Amniotic stem cell (primary cell): ENCODE measurements around the gene DOCK9.
A peak's percentile ranks its signal among the peaks of the same experiment; 100 is the strongest.

Experiments
- DNase-seq: peaks from one replicate; lab custom pipeline; 2025; lab: John Stamatoyannopoulos, UW

The DOCK9 gene

DNA sequence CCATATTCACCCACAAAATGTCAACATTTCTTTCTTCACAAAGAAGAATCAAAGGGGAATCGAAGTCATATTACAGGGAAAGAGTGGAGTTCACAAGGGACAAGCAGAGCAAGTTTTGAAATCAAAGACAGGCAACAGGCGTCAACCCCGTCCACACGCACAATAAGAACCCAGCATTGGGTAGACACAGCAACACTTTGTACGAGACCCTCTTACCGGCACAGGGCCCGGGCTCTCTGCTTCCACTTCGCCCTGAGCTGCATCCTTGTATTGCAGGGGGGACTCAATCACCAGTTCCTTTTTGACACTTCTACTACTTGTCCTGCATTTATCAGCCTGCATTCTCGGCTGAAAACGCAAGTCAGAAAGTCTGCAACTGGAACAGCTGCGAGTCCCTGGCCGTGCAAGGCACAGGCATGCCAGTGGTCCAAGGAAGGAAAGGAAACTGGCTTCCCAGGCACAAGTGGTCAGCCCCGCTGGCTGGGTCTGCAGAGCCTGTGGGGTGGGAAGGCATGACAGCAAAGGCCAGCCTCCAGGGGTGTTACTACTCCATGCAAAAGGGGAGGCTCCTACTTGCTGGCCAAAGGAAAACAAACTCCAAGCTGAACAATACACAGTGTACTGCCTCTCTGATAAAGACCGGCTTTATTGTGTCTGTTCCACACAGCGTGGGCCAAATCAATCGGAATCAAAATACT is at the start of gene DOCK9:
DOCK9 (minus strand) TSS at position 497 of the 698 bp plus-strand sequence; CDS start at position 342, 155 bp downstream.
- no peak for DNase-seq

DNA sequence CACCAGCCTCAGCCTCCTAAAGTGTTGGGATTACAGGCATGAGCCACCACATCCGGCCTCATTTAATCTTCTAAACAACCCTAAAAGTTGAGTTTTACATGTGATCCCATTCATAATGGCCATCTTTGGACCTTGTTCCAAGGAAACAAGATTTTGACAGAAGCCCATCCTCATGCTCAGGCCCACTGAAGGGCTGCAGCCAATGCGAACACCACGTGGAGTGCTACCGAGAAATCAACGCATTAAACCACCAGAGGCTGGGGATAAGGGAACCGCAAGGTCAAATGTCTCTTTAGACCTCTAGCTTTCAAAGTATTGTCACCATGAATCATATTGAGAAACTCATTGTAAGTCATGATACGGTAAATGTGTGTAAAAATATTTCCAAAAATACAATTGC is 49.4 kb upstream of the DOCK9 start:
- DNase-seq: no peak

DNA sequence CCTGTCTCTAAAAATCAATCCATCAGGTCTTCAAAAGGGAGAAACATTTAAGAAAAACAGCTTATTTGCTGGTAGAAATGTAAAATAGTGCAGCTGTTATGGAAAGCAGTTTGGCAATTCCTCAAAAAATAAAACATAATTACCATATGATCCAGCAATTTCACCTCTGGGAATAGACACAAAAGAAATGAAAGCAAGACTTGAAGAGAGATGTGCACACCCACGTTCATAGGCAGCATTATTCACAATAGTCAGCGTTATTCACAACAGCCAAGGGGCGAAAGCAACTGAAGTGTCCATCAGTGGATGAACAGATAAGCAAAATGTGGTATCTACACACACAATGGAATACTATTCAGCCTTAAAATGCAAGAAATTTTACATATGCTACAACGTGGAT is 45.1 kb upstream of the DOCK9 start:
- DNase-seq: no peak

- DNase-seq: peak; percentile 14
Measured at GRCh38 chr13:99018418-99019180, 40.7 kb upstream of the DOCK9 start.

DNA sequence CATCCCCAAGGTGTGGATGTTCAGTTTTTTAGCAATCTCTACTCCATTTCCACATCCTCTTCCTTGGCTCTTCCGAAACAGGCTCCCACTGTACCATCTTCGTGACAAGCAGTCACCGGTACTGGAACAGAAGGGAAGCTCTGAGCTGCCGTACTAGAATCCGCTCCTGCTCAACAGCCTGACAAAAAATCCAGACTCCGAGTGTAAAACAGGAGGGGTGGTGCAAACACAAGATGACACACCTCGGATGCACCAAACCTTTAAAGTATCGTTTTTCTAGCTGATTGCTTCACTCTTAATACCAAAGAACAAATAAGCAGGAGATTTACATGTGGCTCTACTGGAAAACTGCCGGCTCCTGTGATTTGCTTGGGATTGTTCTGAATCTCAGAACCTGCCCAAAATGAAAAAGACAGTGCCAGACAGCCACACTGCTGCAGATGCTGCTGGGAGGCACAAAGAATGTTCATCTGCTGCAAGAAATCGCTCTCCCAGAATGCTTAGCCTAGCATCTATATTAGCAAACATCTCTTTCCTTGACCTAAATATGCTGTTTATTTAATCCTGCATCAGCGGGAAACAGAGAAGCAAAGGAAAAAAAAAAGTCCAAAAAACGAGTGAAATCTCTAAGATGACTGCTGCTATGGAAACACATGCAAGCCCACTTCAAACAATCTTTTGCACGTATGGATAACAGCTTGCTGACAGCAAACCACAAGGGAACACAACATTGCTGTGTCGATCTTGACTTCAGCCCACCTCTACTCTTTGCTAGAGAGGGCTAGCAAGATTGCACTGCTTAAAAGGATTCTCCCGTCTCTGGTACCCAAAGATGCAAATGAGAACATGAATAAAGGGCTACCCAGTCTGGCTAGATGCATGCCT is 38.0 kb upstream of the DOCK9 start:
- DNase-seq: no peak

GRCh38 chr13:99014522-99014921 is 36.7 kb upstream of the DOCK9 start:
- no peak for DNase-seq

- DNase-seq: no peak
Measured at GRCh38 chr13:99013951-99014350, 36.1 kb upstream of the DOCK9 start.

DNA sequence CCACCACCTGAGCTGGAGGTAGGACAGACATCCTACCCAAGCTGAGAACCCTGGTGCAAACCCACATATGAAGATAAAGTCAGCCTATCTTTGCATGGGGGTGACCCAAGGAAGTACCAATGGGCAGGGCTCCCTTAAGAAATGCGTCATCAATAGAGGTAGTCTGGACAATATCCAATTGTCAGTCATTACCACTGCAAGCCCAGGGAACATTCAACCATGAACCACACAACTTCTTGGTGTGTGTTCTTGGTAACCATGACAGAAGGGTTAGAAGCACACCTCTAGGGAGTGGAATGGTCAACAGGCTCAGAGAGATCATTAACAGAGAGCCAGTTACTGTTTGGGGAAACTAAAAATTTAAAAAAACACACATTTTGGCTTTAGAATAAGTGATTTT is 34.7 kb upstream of the DOCK9 start:
- DNase-seq: no peak

GRCh38 chr13:99009987-99010551 is 32.2 kb upstream of the DOCK9 start:
- DNase-seq: no peak

- DNase-seq: no peak
Measured at GRCh38 chr13:99008577-99008976, 30.7 kb upstream of the DOCK9 start.

DNA sequence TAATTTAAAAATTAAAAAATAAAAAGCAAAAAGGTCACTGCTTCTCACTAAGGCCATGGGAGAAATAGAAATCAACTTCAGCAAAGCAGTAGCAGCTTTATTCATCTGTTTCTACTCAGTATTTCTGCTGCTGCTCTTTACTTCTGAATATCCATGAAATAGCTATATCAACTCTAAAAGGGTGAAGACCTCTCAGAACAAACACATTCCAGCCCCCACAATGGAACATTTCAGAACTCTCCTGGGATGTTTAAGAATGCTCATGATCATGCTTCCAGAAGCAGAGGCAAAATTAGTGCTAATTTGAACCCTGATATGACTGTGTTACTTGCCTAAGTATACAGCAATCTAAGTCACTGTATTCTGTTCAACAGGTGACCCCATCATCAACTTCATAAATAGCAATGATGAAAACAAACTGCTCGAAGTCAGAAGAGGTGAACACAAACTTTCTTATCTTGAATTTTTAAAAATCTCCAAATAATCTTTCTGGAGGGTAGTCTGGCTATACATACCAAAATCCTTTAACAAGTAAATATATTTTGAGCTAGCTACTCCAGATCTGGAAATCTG is 29.6 kb upstream of the DOCK9 start:
- no peak for DNase-seq

DNA sequence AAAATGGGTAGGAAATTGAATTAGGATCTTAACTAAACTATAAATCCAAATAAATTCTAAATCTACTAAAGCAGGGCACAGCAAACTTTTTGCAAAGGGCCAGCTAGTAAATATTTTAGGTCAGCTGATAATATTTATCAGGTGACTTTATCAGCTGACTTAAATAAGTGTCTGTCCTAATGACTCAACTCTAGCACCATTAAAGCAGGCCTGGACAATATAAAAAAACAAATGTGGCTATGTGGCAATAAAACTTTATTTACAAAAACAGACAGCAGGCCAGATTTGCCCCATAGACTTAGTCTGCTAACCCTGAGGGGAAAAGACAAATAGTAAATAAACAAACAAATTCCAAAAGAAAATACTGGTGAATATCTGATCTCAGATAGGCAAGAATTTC is 27.7 kb upstream of the DOCK9 start:
- no peak for DNase-seq

DNA sequence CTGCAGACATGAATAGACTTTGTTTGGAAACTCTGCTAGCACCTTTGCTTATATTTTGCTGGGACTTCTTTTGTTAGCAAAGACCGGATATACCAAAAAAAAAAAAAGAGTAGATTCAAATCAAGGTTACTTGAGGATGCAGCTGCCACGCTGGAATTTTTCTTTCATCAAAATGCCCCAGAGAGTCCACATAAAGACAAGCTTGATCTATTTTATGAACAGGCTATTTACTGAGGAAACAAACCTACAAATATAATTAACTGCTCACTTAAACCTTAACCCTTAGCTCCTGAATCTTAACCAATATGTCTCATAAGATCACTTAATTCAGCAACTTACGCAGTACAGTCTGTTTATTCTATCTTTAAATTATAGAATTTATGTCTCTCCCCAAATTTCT is 27.1 kb upstream of the DOCK9 start:
- no peak for DNase-seq

DNA sequence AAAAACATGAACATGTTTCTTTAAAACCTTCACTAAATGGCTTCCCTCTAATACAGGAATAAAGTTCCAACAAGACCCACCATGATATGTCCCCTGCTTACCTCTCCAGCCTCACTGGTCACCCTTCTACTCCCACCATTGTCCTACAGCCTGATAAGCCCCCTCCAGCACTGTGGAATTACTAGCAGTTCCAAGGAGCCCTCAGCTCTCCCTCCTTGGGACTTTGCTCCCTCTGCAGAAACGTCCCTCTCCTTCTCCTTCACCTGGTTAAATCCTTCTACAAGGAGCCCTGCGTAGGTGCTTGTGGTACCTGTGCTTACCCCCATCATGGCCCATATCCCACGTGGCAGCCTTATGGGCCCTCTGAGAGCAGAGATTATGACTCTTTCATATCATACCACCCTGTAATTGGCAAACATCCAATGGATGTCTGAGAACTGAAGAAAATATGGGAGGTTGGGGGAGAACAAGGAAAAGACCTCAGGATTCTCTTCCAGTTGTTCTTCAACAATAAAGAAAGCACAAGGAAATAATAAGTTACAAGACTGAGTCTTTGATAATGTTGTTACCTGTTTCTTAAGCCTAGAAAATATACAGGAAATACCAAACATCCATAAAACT is 26.1 kb upstream of the DOCK9 start:
- DNase-seq: no peak

GRCh38 chr13:99003186-99003585 is 25.3 kb upstream of the DOCK9 start:
- no peak for DNase-seq

DNA sequence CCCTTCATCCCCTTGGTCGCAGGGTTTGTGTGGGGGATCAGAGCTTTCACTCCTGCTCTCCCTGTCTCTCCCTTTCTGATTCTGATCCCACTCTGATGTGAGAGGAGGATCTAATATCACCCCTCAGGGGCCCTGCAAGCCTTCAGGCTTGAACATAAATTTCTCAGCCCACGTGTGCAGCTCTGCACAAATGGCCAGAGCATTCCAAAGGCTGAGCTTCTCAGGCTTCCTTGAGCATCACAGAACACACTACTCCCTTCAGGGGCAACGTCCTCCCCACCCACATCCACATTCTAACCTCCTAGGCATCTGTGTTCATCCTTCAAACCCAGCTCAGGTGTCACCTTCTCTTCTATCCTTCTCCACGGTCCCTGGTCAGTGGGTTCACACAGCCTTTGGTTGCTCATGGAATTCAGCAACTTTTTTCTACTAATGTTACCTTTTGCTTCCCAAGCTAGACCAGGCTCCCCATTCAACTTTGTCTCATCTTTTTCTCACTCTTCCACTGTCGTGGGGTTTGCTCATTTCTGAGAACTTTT is 24.4 kb upstream of the DOCK9 start:
- no peak for DNase-seq

GRCh38 chr13:99000137-99000536 is 22.3 kb upstream of the DOCK9 start:
- DNase-seq: no peak

GRCh38 chr13:98999639-98999952 is 21.7 kb upstream of the DOCK9 start:
- no peak for DNase-seq

- no peak for DNase-seq
Measured at GRCh38 chr13:98998831-98999638, 21.2 kb upstream of the DOCK9 start.
